22Rv1 (cell line): ENCODE measurements around the gene CFAP61.

ENCODE experiments used
- ZFX ChIP-seq: fragments of 450-650 bp; IDR thresholded peaks from 2 replicates; pipeline ENCODE4 v1.6.1; 2017; ENCODE audit warnings: antibody characterized with exemption, borderline replicate concordance
- TF ChIP-seq, protein P1 (sequence below): fragments of 450-650 bp; IDR thresholded peaks from 2 replicates; pipeline ENCODE4 v1.5.1; 2017; ENCODE audit warnings: mild to moderate bottlenecking

DNA sequence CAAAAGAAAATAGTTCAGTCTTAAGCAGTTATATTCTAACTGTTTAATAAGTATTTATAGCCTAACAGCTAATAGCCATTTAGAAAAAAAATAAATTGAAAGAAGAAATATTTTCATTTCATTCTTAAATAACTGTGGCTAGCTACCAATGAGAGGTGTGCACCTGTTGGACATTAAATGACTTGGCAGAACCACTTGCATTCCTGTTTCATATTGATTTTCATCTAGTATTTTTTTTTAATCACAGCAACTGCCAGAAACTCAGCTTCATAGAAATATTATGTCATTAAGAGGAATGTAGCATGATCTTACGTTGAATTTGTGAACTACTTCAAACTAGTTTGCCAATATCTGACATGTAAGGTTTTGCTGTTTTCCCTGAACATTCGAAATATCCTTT, 25.0 kb upstream of the CFAP61 start:
- TF ChIP-seq, protein P1, sequence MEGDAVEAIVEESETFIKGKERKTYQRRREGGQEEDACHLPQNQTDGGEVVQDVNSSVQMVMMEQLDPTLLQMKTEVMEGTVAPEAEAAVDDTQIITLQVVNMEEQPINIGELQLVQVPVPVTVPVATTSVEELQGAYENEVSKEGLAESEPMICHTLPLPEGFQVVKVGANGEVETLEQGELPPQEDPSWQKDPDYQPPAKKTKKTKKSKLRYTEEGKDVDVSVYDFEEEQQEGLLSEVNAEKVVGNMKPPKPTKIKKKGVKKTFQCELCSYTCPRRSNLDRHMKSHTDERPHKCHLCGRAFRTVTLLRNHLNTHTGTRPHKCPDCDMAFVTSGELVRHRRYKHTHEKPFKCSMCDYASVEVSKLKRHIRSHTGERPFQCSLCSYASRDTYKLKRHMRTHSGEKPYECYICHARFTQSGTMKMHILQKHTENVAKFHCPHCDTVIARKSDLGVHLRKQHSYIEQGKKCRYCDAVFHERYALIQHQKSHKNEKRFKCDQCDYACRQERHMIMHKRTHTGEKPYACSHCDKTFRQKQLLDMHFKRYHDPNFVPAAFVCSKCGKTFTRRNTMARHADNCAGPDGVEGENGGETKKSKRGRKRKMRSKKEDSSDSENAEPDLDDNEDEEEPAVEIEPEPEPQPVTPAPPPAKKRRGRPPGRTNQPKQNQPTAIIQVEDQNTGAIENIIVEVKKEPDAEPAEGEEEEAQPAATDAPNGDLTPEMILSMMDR = no peak
- no peak for TF ChIP-seq ZFX
